GM21576 (cell line): ENCODE data around the gene MEGF10.
"Not testable (repeated sequence)": the region's sequence is repeated elsewhere in the genome, so short reads cannot be mapped to it uniquely, and the experiment has no call there.

ENCODE experiments used
- ATAC-seq: cut with Tn5 transposase; IDR thresholded peaks from one replicate; pipeline ENCODE4 v1.9.1; 2021; ENCODE audit warnings: mild to moderate bottlenecking, moderate library complexity; ENCODE audit not compliant: unreplicated experiment

The MEGF10 gene

DNA sequence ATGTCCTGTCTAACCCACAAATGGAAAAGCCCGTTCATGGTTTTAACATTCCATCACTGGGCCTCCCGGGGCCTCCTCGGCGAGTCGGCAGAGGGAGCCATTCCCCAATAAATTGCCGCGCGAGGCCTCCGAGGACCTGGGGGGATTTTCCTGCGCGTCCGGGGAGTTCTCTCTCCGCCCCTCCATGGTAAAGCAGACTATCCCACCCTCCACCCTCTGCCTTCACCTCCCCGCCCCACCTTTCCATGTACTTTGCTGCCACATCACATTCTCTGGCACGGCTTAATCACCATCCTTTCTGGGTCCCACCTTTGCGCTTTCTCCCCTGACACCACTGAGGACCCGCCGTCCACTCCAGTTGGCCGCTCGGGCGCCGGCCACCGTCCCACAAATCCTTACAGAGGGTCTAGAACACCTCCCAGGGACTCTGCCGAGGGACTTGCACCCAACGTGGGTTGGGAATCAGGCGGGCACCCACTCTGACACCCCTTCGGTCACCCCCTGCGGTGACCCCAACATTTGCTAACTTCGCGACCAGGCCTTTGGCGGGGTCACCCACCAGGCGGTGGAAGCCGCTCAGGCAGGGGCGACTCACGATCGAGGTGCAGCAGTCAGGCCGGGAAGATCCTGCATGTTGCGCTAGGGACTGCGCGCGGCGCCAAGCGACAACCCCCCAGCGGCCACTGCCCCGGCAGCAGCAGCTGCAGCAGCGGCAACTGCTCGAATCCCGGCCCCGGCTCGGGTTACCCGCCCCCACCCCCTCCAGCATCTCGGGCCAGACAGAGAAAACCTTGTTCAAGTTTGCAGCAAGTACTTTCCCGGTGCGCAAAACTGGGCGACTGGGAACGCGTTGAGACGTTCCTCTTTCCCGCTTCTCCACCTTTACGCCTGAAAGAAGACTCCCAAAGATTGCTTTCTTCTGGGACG lies at the start of gene MEGF10:
Gene MEGF10, plus strand, starts transcription at position 778 of the 927 bp plus-strand sequence. CDS start 40,513 bp downstream, outside the sequence.
- no peak for ATAC-seq

DNA sequence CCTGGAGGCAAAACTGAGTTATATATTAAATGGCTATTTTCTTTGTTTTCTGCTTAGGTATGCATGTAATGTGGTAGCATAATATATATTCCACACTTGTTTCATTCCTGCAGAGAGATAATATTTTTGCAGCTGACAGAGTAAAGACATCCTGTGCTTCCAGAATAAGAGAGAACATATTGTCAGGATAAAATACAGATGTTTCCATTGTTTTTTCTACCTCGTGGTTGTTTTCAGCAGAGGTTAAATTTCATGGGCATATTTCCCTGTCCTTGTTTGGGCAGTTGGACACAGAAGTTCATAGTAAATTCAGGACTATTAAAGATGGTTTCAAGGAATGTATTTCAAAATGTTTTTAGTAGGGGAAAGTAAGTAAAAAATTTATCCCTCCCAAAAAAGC lies 47.6 kb upstream of the MEGF10 start:
- ATAC-seq, result no peak

DNA sequence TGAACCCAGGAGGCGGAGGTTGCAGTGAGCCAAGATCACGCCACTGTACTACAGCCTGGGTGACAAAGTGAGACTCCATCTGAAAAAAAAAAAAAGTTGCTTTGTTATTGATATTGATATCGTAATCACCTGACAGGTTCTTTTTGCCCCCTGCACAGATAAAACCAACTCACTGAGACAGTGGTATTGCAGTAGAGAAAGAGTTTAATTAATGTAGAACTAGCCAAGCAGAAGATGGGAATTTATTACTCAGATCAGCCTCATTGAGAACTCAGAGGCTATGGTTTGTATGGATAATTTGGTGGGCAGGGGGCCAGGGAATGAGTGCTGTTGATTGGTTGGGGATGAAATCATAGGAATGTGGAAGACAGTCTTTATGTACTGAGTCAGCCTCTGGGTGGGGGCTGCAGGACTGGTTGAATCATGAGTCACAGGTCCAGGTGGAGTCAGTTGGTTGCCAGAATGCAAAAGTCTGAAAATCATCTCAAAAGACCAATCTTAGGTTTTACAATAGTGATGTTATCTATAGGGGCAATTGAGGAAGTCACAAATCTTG lies 35.8 kb upstream of the MEGF10 start:
- no peak for ATAC-seq

DNA sequence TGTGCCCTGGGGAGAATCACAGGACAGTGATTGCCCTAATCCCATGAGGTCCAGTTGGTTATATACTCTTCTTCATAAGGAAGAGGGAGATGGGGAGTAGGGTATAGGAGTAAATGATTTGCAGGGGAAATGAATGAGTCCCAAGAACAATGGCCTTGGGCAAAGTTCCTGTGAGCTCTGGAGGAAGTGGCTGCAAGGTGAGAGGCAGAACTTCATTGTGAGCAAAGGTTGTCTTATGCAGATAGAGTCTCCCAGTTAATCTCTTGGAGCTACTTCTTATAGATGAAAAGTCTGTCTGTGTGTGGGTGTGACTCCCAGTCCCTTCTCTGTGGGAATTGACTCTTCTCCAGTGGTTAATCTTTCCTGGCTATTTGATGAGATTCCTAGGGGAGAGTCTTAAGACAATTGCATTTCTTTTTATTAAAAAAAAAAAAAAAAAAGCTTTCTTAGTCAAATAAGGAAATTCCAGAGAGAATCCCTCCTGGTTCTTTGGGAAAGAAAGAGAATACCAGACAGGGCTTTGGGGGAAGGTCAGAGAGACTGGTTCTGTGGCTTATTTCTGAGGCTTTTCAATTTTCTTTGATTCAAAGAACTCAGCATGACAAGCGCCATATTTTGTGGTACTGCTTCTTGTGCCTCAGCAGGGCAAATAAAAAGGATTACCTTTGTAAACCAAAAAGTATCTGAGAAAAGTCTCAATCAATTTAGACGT lies 33.6 kb upstream of the MEGF10 start:
- ATAC-seq, result no peak

DNA sequence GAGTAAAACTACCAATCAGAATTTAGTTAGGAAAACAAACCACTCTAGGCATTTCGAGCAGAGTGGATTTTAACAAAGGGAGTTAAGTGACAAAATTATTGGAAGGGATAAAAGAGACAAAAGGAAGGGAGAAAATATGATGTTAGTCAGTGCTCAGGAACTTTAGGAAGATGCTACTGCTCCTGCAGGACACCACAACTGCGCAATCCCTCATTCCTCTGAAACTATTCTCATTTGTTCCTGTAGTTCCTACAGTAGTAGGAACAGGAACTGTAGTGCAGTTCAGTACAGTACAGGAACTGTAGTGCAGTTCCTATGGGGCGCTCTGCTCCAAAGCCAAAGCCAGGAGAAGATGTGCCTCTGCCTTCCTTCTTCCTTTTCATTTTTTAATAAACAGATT lies 29.9 kb upstream of the MEGF10 start:
- no peak for ATAC-seq

DNA sequence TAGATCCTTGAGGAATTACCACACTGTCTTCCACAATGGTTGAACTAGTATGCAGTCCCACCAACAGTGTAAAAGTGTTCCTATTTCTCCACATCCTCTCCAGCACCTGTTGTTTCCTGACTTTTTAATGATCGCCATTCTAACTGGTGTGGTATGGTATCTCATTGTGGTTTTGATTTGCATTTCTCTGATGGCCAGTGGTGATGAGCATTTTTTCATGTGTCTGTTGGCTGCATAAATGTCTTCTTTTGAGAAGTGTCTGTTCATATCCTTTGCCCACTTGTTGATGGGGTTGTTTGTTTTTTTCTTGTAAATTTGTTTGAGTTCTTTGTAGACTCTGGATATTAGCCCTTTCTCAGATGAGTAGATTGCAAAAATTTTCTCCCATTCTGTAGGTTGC lies 25.1 kb upstream of the MEGF10 start:
- ATAC-seq, result not testable (repeated sequence)

DNA sequence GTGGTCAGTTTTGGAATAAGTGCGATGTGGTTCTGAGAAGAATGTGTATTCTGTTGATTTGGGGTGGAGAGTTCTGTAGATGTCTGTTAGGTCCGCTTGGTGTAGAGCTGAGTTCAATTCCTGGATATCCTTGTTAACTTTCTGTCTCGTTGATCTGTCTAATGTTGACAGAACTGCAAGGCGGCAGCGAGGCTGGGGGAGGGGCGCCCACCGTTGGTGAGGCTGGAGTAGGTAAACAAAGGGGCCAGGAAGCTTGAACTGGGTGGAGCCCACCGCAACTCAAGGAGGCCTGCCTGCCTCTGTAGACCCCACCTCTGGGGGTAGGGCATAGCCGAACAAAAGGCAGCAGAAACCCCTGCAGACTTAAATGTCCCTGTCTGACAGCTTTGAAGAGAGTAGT lies 22.3 kb upstream of the MEGF10 start:
- ATAC-seq, result not testable (repeated sequence)

DNA sequence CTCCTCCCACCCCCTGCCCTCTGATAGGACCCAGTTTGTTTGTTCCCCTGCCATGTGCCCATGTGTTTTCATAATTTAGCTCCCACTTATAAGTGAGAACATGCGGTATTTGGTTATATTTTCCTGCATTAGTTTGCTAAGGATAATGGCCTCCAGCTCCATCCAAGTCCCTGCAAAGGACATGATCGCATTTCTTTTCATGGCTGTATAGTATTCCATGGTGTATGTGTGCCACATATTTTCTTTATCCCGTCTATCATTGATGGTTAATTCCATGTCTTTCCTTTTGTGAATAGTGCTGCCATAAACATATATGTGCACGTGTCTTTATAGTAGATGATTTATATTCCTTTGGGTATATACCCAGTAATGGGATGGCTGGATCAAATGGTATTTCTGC lies 19.9 kb upstream of the MEGF10 start:
- ATAC-seq, result not testable (repeated sequence)

DNA sequence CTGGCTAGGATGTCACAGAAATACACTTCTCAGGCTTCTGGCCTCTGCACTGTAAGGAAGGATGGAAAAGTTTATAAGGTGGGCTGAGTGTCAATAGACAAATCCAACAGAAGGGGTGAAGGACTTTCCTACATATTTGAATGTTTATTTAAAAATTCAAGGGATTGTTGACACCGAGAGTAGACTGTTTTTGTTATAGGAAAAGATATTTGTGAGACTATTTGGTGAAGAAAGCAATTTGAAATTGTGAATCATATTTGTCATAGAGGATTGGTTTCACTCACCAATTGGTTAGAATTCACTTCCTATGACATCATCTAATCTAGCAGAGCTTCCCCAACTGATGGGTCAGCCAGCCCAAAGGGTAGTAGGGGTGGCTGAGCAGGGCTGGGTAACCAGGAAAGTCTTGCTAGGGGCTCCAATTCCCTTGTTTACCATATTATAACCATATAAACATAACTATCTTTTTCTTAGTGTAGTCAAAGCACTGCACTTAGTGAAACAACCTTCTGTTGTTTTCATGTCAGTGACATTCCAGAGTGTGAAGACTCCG lies 14.9 kb upstream of the MEGF10 start:
- no peak for ATAC-seq

DNA sequence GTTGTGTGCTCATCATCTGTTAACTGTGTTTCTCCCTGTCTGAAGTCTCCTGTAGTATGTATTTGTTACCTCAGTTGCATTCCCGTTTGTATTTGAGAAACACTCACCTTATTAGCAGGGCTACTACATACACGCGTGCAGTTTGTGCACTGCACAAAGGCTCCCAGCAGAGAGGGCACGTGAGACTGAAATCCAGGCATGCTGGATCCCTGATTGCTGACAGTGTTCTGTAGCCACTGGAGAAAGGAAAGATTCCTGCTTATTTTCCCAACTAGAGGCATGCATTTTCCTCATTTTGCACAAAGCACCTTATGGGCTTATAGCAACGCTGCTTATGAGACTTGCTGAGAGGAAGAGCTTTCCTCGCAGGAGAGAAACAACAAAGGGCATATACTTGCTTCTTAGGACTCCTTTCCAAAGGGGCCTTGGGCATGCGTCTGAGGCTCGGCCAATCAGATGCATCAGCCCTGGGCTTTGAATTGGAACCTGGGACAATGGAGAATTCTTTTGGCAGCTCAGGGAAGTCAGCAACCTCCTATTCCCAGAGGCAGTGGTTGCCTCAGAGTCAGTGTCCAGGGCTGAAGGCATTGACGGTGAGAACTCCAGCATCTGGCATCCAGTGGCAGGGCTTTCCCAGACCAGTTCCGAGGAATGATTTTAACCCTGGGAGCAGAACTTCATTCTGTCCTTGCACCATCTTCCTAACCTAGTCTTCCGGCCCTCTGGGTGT lies 9.9 kb upstream of the MEGF10 start:
- no peak for ATAC-seq

DNA sequence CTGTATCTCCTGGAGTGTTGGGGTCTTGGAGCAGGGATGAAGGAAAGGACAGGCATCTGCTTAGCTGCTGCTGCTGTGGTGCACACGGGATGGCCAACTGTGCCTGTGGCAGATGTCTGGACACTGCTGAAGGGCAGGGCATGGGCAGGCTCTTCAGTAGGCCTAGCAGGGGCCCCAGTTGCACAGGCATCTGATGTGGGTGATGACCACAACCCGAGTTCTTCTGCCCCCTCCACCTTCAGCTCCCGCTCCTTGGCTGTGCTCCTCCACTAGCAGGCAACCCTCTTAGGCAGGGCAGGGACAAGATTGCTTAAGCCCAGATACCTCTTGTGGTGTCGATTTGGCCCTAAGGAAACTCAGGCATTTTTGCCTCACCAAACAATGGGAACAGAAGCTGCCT lies 9.0 kb upstream of the MEGF10 start:
- no peak for ATAC-seq

DNA sequence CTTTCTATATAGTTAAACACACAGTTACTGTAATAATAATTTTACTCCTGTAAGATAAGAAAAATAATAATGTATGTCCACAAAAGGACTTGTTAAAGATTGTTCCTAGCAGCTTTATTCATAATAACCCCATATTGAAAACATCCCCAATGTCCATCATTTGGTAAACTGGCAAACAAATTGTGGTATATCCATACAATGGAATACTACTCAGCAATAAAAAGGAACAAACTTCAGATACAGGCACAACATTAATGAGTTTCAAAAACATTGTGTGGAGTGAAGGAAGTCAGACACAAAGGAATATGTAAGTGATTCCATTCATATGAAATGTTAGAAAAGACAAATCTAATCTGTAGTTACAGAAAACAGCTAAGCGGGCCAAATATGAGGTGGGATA lies 1.9 kb upstream of the MEGF10 start:
- ATAC-seq, result no peak

DNA sequence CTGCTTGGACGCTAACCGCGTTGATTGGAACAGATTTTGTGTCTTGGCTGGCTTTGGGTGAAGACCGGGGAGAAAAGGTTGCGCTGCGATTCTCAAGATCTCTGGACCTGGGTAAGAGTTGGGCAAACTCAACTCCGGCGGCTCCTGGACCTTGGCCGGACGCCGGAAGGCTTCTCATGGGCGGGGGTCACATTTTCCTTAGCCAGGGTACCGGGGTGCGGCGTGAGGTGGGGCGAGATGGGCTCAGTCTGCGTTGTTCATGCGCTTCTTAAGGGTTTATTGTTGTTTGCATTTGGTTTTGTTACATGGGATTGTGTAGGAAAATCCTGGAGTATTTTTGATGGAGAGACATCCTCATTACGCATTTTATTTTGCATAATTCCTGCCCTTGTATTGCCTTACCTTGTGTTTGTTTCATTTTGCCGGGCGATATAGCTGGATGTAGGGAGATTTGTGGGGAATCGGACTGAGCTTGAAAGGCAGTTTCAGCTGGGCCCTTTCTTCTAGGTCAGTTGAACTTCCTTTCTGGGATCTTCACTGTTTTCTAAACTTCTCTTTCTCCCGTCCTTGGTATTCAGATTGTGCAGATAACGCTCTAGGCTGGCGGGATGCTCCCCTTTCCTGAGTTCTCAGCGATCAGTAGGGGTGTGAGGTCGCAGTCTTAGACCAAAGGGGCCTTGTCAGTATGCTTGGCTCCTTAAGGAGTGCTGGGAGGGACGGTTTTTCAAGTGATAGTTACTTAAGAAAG lies 524 bp downstream of the MEGF10 start:
- ATAC-seq, result no peak

DNA sequence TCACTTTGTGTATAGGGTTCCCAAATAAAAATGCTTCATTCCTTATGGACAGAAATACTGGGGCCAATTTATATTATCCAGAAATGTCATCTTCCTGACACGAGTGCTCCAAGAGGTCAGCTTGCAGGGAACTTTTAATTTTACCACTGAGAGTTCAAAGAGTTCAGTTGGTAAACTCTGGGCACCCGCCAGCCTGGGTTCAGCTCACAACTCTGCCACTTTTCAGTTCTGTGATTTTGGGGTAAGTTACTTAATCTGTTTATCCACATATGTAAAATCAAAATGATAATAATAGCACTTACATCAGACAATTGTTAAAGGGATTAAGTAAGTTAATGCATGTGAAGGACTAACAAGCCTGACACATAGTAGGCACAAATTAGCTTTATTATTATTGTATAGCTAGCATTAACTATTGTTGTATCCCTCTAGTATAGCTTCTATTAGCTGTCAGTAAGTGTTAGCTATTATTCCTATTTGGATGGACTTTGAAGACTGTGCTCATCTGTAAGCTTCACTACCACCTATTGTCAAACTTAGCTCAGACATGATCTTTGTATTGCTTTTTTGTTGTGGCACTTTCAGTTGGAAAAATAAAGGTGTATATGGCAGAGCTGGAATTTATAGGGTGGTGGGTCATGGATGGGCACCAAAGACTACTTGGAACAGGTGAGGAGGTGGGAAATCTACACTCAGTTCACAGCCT lies 1.6 kb downstream of the MEGF10 start:
- ATAC-seq, result no peak

DNA sequence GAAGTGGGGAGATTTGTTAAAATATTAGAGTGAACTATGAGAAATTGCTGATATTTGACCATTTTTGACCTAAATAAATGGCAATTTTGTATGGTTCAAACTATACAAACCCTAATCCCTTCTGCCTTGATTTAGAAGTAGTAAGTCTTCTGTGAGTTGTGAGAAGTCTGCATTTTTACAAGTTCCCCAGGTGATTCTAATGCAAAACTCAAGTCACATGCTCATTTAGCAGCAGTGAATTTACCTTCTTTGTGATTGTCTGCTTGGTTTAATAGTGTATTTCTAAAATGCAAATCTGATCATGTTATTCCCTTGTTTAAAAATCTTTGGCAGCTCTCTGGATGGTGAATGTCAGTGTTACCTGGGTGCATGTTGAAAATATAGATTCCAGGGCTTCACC lies 2.8 kb downstream of the MEGF10 start:
- no peak for ATAC-seq

DNA sequence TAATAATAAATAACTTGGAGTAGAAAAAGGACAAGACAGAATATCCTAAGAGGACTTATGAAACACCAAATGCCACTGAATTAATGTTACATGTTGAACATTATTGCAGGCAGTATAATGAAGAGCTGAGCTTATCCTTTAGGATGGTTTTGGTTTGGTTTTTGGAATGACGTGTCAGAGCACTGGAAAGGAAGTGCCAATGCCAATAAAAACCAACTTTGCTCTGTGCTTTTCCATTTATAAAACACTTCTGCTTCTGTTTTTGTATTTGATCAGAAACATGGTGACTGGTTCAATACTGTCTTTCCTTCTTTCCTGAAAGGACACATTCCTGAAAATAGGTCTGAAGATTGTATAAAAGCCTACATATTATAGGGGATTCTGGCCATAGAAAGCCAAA lies 4.2 kb downstream of the MEGF10 start:
- no peak for ATAC-seq

DNA sequence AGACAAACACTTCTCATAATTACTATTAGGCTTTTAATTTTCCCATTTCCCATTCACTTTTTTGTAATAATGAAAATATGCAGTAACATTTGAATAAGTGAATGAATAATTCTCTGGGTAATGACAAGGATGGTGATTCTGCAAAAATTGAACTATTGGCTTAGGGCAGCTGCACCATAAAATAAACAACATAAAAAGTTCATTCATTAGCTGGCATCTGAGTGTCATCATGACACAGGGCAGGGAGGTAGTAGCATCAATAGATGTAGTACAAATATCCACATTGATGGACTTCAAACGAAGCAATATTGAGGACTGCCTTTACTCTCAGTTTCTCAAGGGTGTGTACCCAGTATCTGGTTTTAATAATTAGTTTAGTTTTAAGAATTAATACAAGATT lies 4.9 kb downstream of the MEGF10 start:
- no peak for ATAC-seq

DNA sequence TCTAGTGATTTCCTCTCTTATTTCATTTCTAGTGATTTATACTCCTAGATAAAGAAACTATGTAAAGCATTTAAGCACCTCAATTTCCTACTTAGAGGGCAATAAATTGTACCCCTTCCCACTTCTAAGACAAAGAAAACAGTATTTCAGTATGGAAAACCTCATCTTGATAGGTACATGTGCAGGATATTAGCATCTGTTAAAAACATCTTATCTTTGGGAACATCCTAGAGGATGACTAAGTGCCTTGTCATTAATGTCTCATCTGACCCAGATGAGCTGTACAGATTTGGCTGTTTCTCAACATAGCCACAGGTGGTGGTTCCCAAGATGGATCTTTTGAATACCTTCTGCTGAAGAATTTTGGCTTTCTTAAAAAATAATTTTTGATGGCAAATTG lies 5.7 kb downstream of the MEGF10 start:
- ATAC-seq, result no peak

DNA sequence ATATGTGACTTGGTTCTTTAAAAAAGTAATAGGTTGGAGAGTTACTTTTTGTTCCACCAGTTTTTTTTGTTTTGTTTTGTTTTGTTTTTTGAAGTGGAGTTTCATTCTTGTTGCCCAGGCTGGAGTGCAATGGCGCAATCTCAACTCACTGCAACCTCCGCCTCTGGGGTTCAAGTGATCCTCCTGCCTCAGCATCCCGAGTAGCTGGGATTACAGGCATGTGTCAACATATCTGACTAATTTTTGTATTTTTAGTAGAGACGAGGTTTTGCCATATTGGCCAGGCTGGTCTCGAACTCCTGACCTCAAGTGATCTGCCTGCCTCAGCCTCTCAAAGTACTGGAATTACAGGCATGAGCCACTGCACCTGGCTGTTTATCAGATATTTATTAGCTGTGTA lies 6.3 kb downstream of the MEGF10 start:
- ATAC-seq, result not testable (repeated sequence)
